SK-N-SH treated with all-trans-retinoic acid at 6 μM for 48 hours (cell line): ENCODE measurements around the gene NCOA4.

Source experiments
- ATAC-seq: fragments of 200-7000 bp; cut with Tn5 transposase; 3 replicates; pipeline ENCODE4 v1.9.1; 2020; ENCODE audit warnings: mild to moderate bottlenecking, moderate library complexity
- ARNTL ChIP-seq: fragments of 450-650 bp; formaldehyde crosslinking; IDR thresholded peaks from 2 replicates; pipeline ENCODE4 v1.5.0; 2020; ENCODE audit warnings: low read depth, mild to moderate bottlenecking, moderate library complexity, borderline replicate concordance
- BACH2 ChIP-seq: fragments of 250-450 bp; sonication (Bioruptor Pico); IDR thresholded peaks from 2 replicates; pipeline ENCODE4 v1.9.0; 2021; ENCODE audit warnings: mild to moderate bottlenecking, borderline replicate concordance
- CSDC2 ChIP-seq: fragments of 250-450 bp; sonication (Bioruptor Pico); IDR thresholded peaks from 2 replicates; pipeline ENCODE4 v1.5.0; 2020; ENCODE audit warnings: mild to moderate bottlenecking, moderate library complexity
- ESRRG ChIP-seq: fragments of 250-450 bp; sonication (Bioruptor Pico); IDR thresholded peaks from 2 replicates; pipeline ENCODE4 v1.6.1; 2021; ENCODE audit warnings: mild to moderate bottlenecking
- ISL1 ChIP-seq: fragments of 250-450 bp; sonication (Bioruptor Pico); IDR thresholded peaks from 2 replicates; pipeline ENCODE4 v2.1.2; 2022; ENCODE audit warnings: mild to moderate bottlenecking, moderate library complexity
- OSR1 ChIP-seq: fragments of 250-450 bp; sonication (Bioruptor Pico); IDR thresholded peaks from 2 replicates; pipeline ENCODE4 v1.8.0; 2022; ENCODE audit warnings: moderate library complexity, mild to moderate bottlenecking, inconsistent platforms
- PATZ1 ChIP-seq: fragments of 250-450 bp; sonication (Bioruptor Pico); IDR thresholded peaks from 2 replicates; pipeline ENCODE4 v1.8.0; 2020; ENCODE audit warnings: mild to moderate bottlenecking, moderate library complexity, borderline replicate concordance
- PPARA ChIP-seq: fragments of 250-450 bp; sonication (Bioruptor Pico); IDR thresholded peaks from 2 replicates; pipeline ENCODE4 v1.5.0; 2020; ENCODE audit warnings: mild to moderate bottlenecking, borderline replicate concordance
- SNAI2 ChIP-seq: fragments of 250-450 bp; sonication (Bioruptor Pico); IDR thresholded peaks from 2 replicates; pipeline ENCODE4 v1.5.0; 2020; ENCODE audit warnings: mild to moderate bottlenecking, moderate library complexity
- TOX ChIP-seq: fragments of 250-450 bp; sonication (Bioruptor Pico); IDR thresholded peaks from 2 replicates; pipeline ENCODE4 v1.8.0; 2021; ENCODE audit warnings: mild to moderate bottlenecking, moderate library complexity, borderline replicate concordance
- ZFP3 ChIP-seq: fragments of 250-450 bp; sonication (Bioruptor Pico); IDR thresholded peaks from 2 replicates; pipeline ENCODE4 v1.5.0; 2020; ENCODE audit warnings: mild to moderate bottlenecking, moderate library complexity
- ZFP30 ChIP-seq: fragments of 450-650 bp; formaldehyde crosslinking; IDR thresholded peaks from 2 replicates; pipeline ENCODE4 v1.5.0; 2022; ENCODE audit warnings: mild to moderate bottlenecking, moderate library complexity
- ZNF565 ChIP-seq: fragments of 450-650 bp; formaldehyde crosslinking; conservative IDR thresholded peaks from 2 replicates; pipeline ENCODE4 v1.5.0; 2020; ENCODE audit warnings: low read depth, mild to moderate bottlenecking, moderate library complexity
- ZNF70 ChIP-seq: fragments of 450-650 bp; formaldehyde crosslinking; IDR thresholded peaks from 2 replicates; pipeline ENCODE4 v1.5.0; 2020; ENCODE audit warnings: mild to moderate bottlenecking, moderate library complexity
- ZNF8 ChIP-seq: fragments of 450-650 bp; formaldehyde crosslinking; IDR thresholded peaks from 2 replicates; pipeline ENCODE4 v1.5.0; 2020; ENCODE audit warnings: mild to moderate bottlenecking, moderate library complexity
- TF ChIP-seq, protein P1 (sequence below): fragments of 250-450 bp; sonication (Bioruptor Pico); IDR thresholded peaks from 2 replicates; pipeline ENCODE4 v1.5.0; 2020; ENCODE audit warnings: mild to moderate bottlenecking, moderate library complexity
- TF ChIP-seq, protein P2 (sequence below): fragments of 250-450 bp; sonication (Bioruptor Pico); IDR thresholded peaks from 2 replicates; pipeline ENCODE4 v1.8.0; 2021; ENCODE audit warnings: low read depth, mild to moderate bottlenecking, moderate library complexity, borderline replicate concordance
- TF ChIP-seq, protein P3 (sequence below): fragments of 250-450 bp; sonication (Bioruptor Pico); IDR thresholded peaks from 2 replicates; pipeline ENCODE4 v1.5.1; 2021; ENCODE audit warnings: mild to moderate bottlenecking, moderate library complexity

Gene NCOA4

GRCh38 chr10:46014206-46014605 lies 16.2 kb downstream of the NCOA4 start:
- no peak for TF ChIP-seq SNAI2 (CRISPR knock-in tag)
- no peak for TF ChIP-seq BACH2
- no peak for TF ChIP-seq ZNF565
- no peak for TF ChIP-seq ZFP3 (CRISPR knock-in tag)
- no peak for TF ChIP-seq ZNF70 (CRISPR knock-in tag)
- TF ChIP-seq ESRRG = no peak
- no peak for TF ChIP-seq ARNTL (CRISPR knock-in tag)
- no peak for TF ChIP-seq TOX (CRISPR knock-in tag)
- no peak for TF ChIP-seq ZFP30 (CRISPR knock-in tag)
- TF ChIP-seq, protein P1, sequence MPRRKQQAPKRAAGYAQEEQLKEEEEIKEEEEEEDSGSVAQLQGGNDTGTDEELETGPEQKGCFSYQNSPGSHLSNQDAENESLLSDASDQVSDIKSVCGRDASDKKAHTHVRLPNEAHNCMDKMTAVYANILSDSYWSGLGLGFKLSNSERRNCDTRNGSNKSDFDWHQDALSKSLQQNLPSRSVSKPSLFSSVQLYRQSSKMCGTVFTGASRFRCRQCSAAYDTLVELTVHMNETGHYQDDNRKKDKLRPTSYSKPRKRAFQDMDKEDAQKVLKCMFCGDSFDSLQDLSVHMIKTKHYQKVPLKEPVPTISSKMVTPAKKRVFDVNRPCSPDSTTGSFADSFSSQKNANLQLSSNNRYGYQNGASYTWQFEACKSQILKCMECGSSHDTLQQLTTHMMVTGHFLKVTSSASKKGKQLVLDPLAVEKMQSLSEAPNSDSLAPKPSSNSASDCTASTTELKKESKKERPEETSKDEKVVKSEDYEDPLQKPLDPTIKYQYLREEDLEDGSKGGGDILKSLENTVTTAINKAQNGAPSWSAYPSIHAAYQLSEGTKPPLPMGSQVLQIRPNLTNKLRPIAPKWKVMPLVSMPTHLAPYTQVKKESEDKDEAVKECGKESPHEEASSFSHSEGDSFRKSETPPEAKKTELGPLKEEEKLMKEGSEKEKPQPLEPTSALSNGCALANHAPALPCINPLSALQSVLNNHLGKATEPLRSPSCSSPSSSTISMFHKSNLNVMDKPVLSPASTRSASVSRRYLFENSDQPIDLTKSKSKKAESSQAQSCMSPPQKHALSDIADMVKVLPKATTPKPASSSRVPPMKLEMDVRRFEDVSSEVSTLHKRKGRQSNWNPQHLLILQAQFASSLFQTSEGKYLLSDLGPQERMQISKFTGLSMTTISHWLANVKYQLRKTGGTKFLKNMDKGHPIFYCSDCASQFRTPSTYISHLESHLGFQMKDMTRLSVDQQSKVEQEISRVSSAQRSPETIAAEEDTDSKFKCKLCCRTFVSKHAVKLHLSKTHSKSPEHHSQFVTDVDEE (CRISPR knock-in tag) = no peak
- TF ChIP-seq CSDC2 = no peak
- no peak for TF ChIP-seq PPARA (CRISPR knock-in tag)
- TF ChIP-seq OSR1 (CRISPR knock-in tag) = no peak
- TF ChIP-seq, protein P2, sequence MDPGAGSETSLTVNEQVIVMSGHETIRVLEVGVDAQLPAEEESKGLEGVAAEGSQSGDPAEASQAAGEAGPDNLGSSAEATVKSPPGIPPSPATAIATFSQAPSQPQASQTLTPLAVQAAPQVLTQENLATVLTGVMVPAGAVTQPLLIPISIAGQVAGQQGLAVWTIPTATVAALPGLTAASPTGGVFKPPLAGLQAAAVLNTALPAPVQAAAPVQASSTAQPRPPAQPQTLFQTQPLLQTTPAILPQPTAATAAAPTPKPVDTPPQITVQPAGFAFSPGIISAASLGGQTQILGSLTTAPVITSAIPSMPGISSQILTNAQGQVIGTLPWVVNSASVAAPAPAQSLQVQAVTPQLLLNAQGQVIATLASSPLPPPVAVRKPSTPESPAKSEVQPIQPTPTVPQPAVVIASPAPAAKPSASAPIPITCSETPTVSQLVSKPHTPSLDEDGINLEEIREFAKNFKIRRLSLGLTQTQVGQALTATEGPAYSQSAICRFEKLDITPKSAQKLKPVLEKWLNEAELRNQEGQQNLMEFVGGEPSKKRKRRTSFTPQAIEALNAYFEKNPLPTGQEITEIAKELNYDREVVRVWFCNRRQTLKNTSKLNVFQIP (CRISPR knock-in tag) = no peak
- no peak for ATAC-seq

DNA sequence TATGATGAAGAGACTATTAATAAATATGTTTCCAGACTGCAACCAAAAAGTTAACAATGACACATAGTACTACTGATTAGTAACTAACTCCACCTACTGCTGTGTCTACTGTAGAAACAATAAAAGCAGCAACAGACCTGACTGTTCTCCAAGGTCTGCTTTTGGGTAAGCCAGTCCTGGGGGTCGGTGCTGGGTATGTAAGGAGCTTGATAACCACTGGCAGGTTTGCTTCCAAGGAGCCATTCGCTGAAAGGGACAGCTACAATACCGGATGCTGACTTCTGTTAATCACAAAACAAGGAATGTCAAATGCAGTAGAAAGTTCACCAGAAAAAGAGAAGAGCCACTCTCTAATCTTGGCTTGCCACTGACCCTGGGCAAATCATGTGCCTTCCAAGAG lies 17.7 kb downstream of the NCOA4 start:
- TF ChIP-seq TOX (CRISPR knock-in tag) (no peak), SNAI2 (CRISPR knock-in tag) (no peak), ESRRG (no peak), PPARA (CRISPR knock-in tag) (no peak), ISL1 (CRISPR knock-in tag) (no peak), OSR1 (CRISPR knock-in tag) (no peak), ZNF8 (CRISPR knock-in tag) (no peak), ZFP30 (CRISPR knock-in tag) (no peak), CSDC2 (no peak)
- TF ChIP-seq, protein P2 (CRISPR knock-in tag) = no peak
- TF ChIP-seq, all 23 proteins: peak for 0
- ATAC-seq = no peak

- ATAC-seq = peak; percentile 62
- no peak for TF ChIP-seq PATZ1 (CRISPR knock-in tag)
- TF ChIP-seq BACH2 = no peak
- TF ChIP-seq OSR1 (CRISPR knock-in tag) = no peak
- no peak for TF ChIP-seq CSDC2
- TF ChIP-seq ZFP3 (CRISPR knock-in tag) = no peak
- no peak for TF ChIP-seq ZNF70 (CRISPR knock-in tag)
- TF ChIP-seq PPARA (CRISPR knock-in tag) = no peak
- TF ChIP-seq ISL1 (CRISPR knock-in tag) = no peak
- TF ChIP-seq, protein P3, sequence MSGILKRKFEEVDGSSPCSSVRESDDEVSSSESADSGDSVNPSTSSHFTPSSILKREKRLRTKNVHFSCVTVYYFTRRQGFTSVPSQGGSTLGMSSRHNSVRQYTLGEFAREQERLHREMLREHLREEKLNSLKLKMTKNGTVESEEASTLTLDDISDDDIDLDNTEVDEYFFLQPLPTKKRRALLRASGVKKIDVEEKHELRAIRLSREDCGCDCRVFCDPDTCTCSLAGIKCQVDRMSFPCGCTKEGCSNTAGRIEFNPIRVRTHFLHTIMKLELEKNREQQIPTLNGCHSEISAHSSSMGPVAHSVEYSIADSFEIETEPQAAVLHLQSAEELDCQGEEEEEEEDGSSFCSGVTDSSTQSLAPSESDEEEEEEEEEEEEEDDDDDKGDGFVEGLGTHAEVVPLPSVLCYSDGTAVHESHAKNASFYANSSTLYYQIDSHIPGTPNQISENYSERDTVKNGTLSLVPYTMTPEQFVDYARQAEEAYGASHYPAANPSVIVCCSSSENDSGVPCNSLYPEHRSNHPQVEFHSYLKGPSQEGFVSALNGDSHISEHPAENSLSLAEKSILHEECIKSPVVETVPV = no peak
- no peak for TF ChIP-seq ZNF8 (CRISPR knock-in tag)
- TF ChIP-seq ZFP30 (CRISPR knock-in tag) = no peak
- no peak for TF ChIP-seq TOX (CRISPR knock-in tag)
- TF ChIP-seq, protein P2 (CRISPR knock-in tag) = no peak
Measured at GRCh38 chr10:46006219-46006618, 24.2 kb downstream of the NCOA4 start.
